Activated T-helper 1 cell treated with anti-CD3 and anti-CD28 coated beads, Interleukin-2, amount 50 U/mL, for 16 hours (primary cell): ENCODE data around the gene MACROD1.

Experiments used
- DNase-seq, 2 donors: peaks; one replicate each; pipeline ENCODE4 v3.0.0-alpha.2; 2020; ENCODE audit warnings: low read depth in 1 of 2, low spot score in 1 of 2

MACROD1 gene

GRCh38 chr11:64019106-64020037 is 146.5 kb downstream of the MACROD1 start:
- no peak for DNase-seq

- no peak for DNase-seq
Observed at GRCh38 chr11:64018310-64018709, 147.6 kb downstream of the MACROD1 start.

- no peak for DNase-seq
Observed at GRCh38 chr11:64017945-64018224, 148.0 kb downstream of the MACROD1 start.

GRCh38 chr11:64015935-64016845 is 149.7 kb downstream of the MACROD1 start:
- no peak for DNase-seq

- no peak for DNase-seq
Observed at GRCh38 chr11:64015510-64015909, 150.4 kb downstream of the MACROD1 start.

GRCh38 chr11:64014356-64014755 is 151.6 kb downstream of the MACROD1 start:
- DNase-seq: no peak

- DNase-seq: no peak
Observed at GRCh38 chr11:64013141-64013896, 152.6 kb downstream of the MACROD1 start.

GRCh38 chr11:64011371-64011770 is 154.5 kb downstream of the MACROD1 start:
- DNase-seq: no peak

GRCh38 chr11:64010783-64011182 is 155.1 kb downstream of the MACROD1 start:
- DNase-seq: no peak

- no peak for DNase-seq
Observed at GRCh38 chr11:64009710-64010109, 156.2 kb downstream of the MACROD1 start.

- no peak for DNase-seq
Observed at GRCh38 chr11:64008914-64009633, 156.8 kb downstream of the MACROD1 start.

GRCh38 chr11:64008283-64008913 is 157.5 kb downstream of the MACROD1 start:
- no peak for DNase-seq

- no peak for DNase-seq
Observed at GRCh38 chr11:64007629-64008282, 158.2 kb downstream of the MACROD1 start.

- DNase-seq: no peak
Observed at GRCh38 chr11:64007160-64007628, 158.7 kb downstream of the MACROD1 start.

GRCh38 chr11:64006398-64006797 is 159.5 kb downstream of the MACROD1 start:
- no peak for DNase-seq

GRCh38 chr11:64005691-64006090 is 160.2 kb downstream of the MACROD1 start:
- DNase-seq: no peak

- no peak for DNase-seq
Observed at GRCh38 chr11:64004590-64004984, 161.3 kb downstream of the MACROD1 start.

GRCh38 chr11:64003807-64004589 is 161.9 kb downstream of the MACROD1 start:
- no peak for DNase-seq
